PC-3 (cell line): ENCODE data around the gene NUP133. TPM values are rescaled to one million over a fixed set of nuclear protein-coding genes. Genes with fewer than 3 reads are reported as not detected.
A peak's percentile ranks its signal among the peaks of the same experiment; 100 is the strongest.

Experiments
- ATAC-seq: fragments of 200-7000 bp; cut with Tn5 transposase; 2 replicates; pipeline ENCODE4 v1.9.1; 2020; ENCODE audit warnings: mild to moderate bottlenecking, moderate library complexity
- BruUV-seq: library from RNA; stranded (reverse); fragments of 400-500 nt; replicated peaks from 2 replicates; lab custom pipeline; 2021; lab: Mats Ljungman, UMichigan
- CTCF ChIA-PET: fragments of 300-600 bp; sonication (Branson Sonifier 250); formaldehyde crosslinking; loops from one replicate; lab custom pipeline; 2022; ENCODE audit warnings: antibody characterized with exemption; lab: Charles Lee
- POLR2A ChIA-PET: fragments of 300-600 bp; sonication (Branson Sonifier 250); formaldehyde crosslinking; loops from one replicate; lab custom pipeline; 2022; ENCODE audit warnings: antibody characterized with exemption; ENCODE audit not compliant: unreplicated experiment; lab: Charles Lee
- DNase-seq: peaks from one replicate; pipeline ENCODE4 v3.0.0-alpha.2; 2015
- H2AFZ ChIP-seq: fragments of 300-600 bp; sonication (generic); 2 replicates; pipeline ENCODE4 v1.6.0; 2016; ENCODE audit warnings: antibody characterized with exemption, low read length
- H3F3A ChIP-seq: fragments of 300-600 bp; sonication (generic); one replicate; pipeline ENCODE4 v1.6.0; 2017; ENCODE audit warnings: antibody characterized with exemption, low read length, control low read depth, mild to moderate bottlenecking; ENCODE audit not compliant: unreplicated experiment
- H3K27ac ChIP-seq: fragments of 300-600 bp; sonication (generic); 2 replicates; pipeline ENCODE4 v1.5.1; 2016; ENCODE audit warnings: mild to moderate bottlenecking, low read length
- H3K27me3 ChIP-seq: fragments of 300-600 bp; sonication (generic); 2 replicates; pipeline ENCODE4 v1.6.1; 2016; ENCODE audit warnings: low read length, mixed read lengths
- H3K36me3 ChIP-seq: fragments of 300-600 bp; sonication (generic); 2 replicates; pipeline ENCODE4 v1.6.1; 2016; ENCODE audit warnings: low read depth, mixed run types, low read length, mixed read lengths
- H3K4me1 ChIP-seq: fragments of 300-600 bp; sonication (generic); 2 replicates; pipeline ENCODE4 v1.5.1; 2016; ENCODE audit warnings: low read length; ENCODE audit not compliant: insufficient read depth
- H3K4me2 ChIP-seq: fragments of 300-600 bp; sonication (generic); 2 replicates; pipeline ENCODE4 v1.6.0; 2016; ENCODE audit warnings: low read length
- H3K4me3 ChIP-seq: fragments of 300-600 bp; sonication (generic); 2 replicates; pipeline ENCODE4 v1.5.1; 2016; ENCODE audit warnings: mild to moderate bottlenecking, low read length, mixed read lengths
- H3K79me2 ChIP-seq: fragments of 300-600 bp; sonication (generic); 2 replicates; pipeline ENCODE4 v1.6.1; 2017; ENCODE audit warnings: low read length, mixed read lengths
- H3K9ac ChIP-seq: fragments of 300-600 bp; sonication (generic); 2 replicates; pipeline ENCODE4 v1.6.0; 2016; ENCODE audit warnings: mild to moderate bottlenecking, low read length
- H3K9me2 ChIP-seq: fragments of 300-600 bp; sonication (generic); replicated peaks from 2 replicates; pipeline ENCODE4 v1.6.1; 2016; ENCODE audit warnings: mixed run types, low read length, mixed read lengths
- H3K9me3 ChIP-seq: fragments of 300-600 bp; sonication (generic); 2 replicates; pipeline ENCODE4 v1.6.1; 2016; ENCODE audit warnings: low read length, mixed read lengths
- H4K20me1 ChIP-seq: fragments of 300-600 bp; sonication (generic); 2 replicates; pipeline ENCODE4 v1.6.1; 2016; ENCODE audit warnings: low read length, mixed read lengths
- CTCF ChIP-seq: fragments of 300-600 bp; sonication (generic); conservative IDR thresholded peaks from 2 replicates; pipeline ENCODE4 v1.5.1; 2017; ENCODE audit warnings: antibody characterized with exemption, low read depth, mild to moderate bottlenecking, low read length
- EZH2 ChIP-seq: fragments of 300-600 bp; sonication (generic); IDR thresholded peaks from one replicate; pipeline ENCODE4 v1.6.1; 2017; ENCODE audit warnings: antibody characterized with exemption, mild to moderate bottlenecking, low read length; ENCODE audit not compliant: unreplicated experiment
- EZH2phosphoT487 ChIP-seq: fragments of 300-600 bp; sonication (generic); IDR thresholded peaks from 2 replicates; pipeline ENCODE4 v1.6.1; 2018; ENCODE audit warnings: mild to moderate bottlenecking, antibody characterized with exemption, low read length, borderline replicate concordance
- intact Hi-C: fragments of 100-400 bp; cut with micrococcal nuclease; formaldehyde crosslinking; loops from 2 replicates; pipeline ENCODE4 v1.9.0; 2023
- total RNA-seq: library from RNA; depleted of rRNA; stranded (reverse); fragments of >200 nt; gene quantifications from 2 replicates; pipeline ENCODE4 v1.2.3, GENCODE V29; 2014

NUP133 gene
- total RNA-seq, 1 experiment from 2014 or later = 63.6 TPM

GRCh38 chr1:229537894-229538293 lies 29.8 kb upstream of the NUP133 start:
- POLR2A ChIA-PET = no interaction called here
- Histone ChIP-seq H3K4me2 (no peak overlapping the region), H3K27ac (no peak overlapping the region), H3K79me2 (no peaks in the 10 kb centered on the region), H3K9ac (no peak overlapping the region), H3K27me3 (no peaks in the 10 kb centered on the region), H3K4me1 (no peaks in the 10 kb centered on the region), H3K4me3 (no peak overlapping the region), H3K36me3 (peaks cover 50% of the 10 kb centered on the region; the same call in 1 of the 2 replicates), H3K9me2 (no peaks in the 10 kb centered on the region), H3F3A (no peaks in the 10 kb centered on the region), H3K9me3 (no peaks in the 10 kb centered on the region), H2AFZ (no peak overlapping the region), H4K20me1 (no peaks in the 10 kb centered on the region)
- ATAC-seq (no peak), DNase-seq (no peak)
- CTCF ChIA-PET = no interaction called here
- TF ChIP-seq EZH2phosphoT487 (no peak), EZH2 (no peak), CTCF (no peak)
- no TSS peak for BruUV-seq
- intact Hi-C loops = no loop called here

GRCh38 chr1:229536982-229537381 lies 28.8 kb upstream of the NUP133 start:
- intact Hi-C loops = no loop called here
- TF ChIP-seq EZH2phosphoT487 = no peak
- no peak for TF ChIP-seq EZH2
- TF ChIP-seq CTCF = no peak
- POLR2A ChIA-PET = no interaction called here
- H3K27me3 ChIP-seq = no peaks in the 10 kb centered on the region
- ATAC-seq (no peak; the same call in 1 of the 2 replicates), DNase-seq (no peak)
- no peak overlapping the region for H3K4me3 ChIP-seq
- peaks cover 51% of the 10 kb centered on the region; the same call in 1 of the 2 replicates for H3K36me3 ChIP-seq
- CTCF ChIA-PET = no interaction called here
- no peak overlapping the region for H3K9ac ChIP-seq
- H3K9me3 ChIP-seq = no peaks in the 10 kb centered on the region
- H2AFZ ChIP-seq = no peak overlapping the region
- no peaks in the 10 kb centered on the region for H3F3A ChIP-seq
- H3K4me1 ChIP-seq = no peaks in the 10 kb centered on the region
- no TSS peak for BruUV-seq
- no peaks in the 10 kb centered on the region for H4K20me1 ChIP-seq
- no peak overlapping the region for H3K4me2 ChIP-seq
- no peak overlapping the region for H3K27ac ChIP-seq
- no peaks in the 10 kb centered on the region for H3K79me2 ChIP-seq
- no peaks in the 10 kb centered on the region for H3K9me2 ChIP-seq

GRCh38 chr1:229535230-229535629 lies 27.1 kb upstream of the NUP133 start:
- no peaks in the 10 kb centered on the region for H3K79me2 ChIP-seq
- H3K27ac ChIP-seq = no peak overlapping the region
- H3K27me3 ChIP-seq = no peaks in the 10 kb centered on the region
- no peak overlapping the region for H3K9ac ChIP-seq
- intact Hi-C loops = no loop called here
- H3K9me2 ChIP-seq = no peaks in the 10 kb centered on the region
- ATAC-seq = peak; percentile 20; the same call in 1 of the 2 replicates
- BruUV-seq = no TSS peak
- H3K4me2 ChIP-seq = no peak overlapping the region
- no peaks in the 10 kb centered on the region for H4K20me1 ChIP-seq
- POLR2A ChIA-PET = no interaction called here
- TF ChIP-seq EZH2phosphoT487 (no peak), CTCF (no peak), EZH2 (no peak)
- H3F3A ChIP-seq = no peaks in the 10 kb centered on the region
- peaks cover 43% of the 10 kb centered on the region; the same call in 1 of the 2 replicates for H3K36me3 ChIP-seq
- DNase-seq = no peak
- no peak overlapping the region for H3K4me3 ChIP-seq
- CTCF ChIA-PET = no interaction called here
- no peak overlapping the region for H2AFZ ChIP-seq
- H3K9me3 ChIP-seq = no peaks in the 10 kb centered on the region
- no peaks in the 10 kb centered on the region for H3K4me1 ChIP-seq
